K562 (cell line): Measurements from ENCODE around the gene NFATC1. TPM values are rescaled to one million over a fixed set of nuclear protein-coding genes. Genes with fewer than 3 reads are reported as not detected.

Source experiments
- ATAC-seq: fragments of 200-7000 bp; cut with Tn5 transposase; 3 replicates; pipeline ENCODE4 v1.9.1; 2020; ENCODE audit warnings: moderate library complexity
- BruUV-seq: library from RNA; stranded (reverse); fragments of 400-500 nt; replicated peaks from 2 replicates; lab custom pipeline; 2021; lab: Mats Ljungman, UMichigan
- CTCF ChIA-PET: fragments of 300-600 bp; formaldehyde crosslinking; extraction: SDS; loops from one replicate; lab custom pipeline; 2021; ENCODE audit warnings: low intra/inter-chr PET ratio; lab: Yijun Ruan, JAX
- POLR2A ChIA-PET: fragments of 300-600, 350-650 bp; sonication (Branson Sonifier 250); formaldehyde crosslinking; extraction: SDS; loops from one replicate; lab custom pipeline; 2021; ENCODE audit warnings: antibody characterized with exemption, inconsistent platforms; lab: Yijun Ruan, JAX
- DNase-seq, 4 experiments: peaks; one replicate each; pipeline versions ENCODE4 v3.0.0 to v3.0.0-alpha.2; 2011 to 2018; ENCODE audit warnings: low spot score in 3 of 4, mixed read lengths in 3 of 4; ENCODE audit errors: extremely low read depth in 1 of 4
- FAIRE-seq: peaks from 2 replicates; lab custom pipeline; 2011; peaks lifted over from hg19 to GRCh38; lab: Jason Lieb, UNC
- H2AFZ ChIP-seq: 2 replicates; pipeline ENCODE4 v1.6.0; 2011; ENCODE audit warnings: low read depth, low read length, control low read depth, inconsistent platforms
- H3K27ac ChIP-seq: fragments of 200-600 bp; 3 replicates; pipeline ENCODE4 v1.8.0; 2011; ENCODE audit warnings: low read depth, mild to moderate bottlenecking, control low read depth, inconsistent platforms, low read length, moderate library complexity, mixed read lengths; ENCODE audit errors: extremely low read depth
- H3K27me3 ChIP-seq, 2 experiments: fragments of 300-600 bp in 1 of 2; 2 replicates in 1 of 2; 3 replicates in 1 of 2; pipeline versions ENCODE4 v1.6.0 to v1.8.0; 2011; ENCODE audit warnings: inconsistent platforms in 2 of 2, low read length in 2 of 2, mild to moderate bottlenecking in 1 of 2, mixed read lengths in 1 of 2, moderate library complexity in 1 of 2; ENCODE audit not compliant: control insufficient read depth in 2 of 2, insufficient read depth in 2 of 2
- H3K36me3 ChIP-seq: fragments of 300-600 bp; 3 replicates; pipeline ENCODE4 v1.8.0; 2011; ENCODE audit warnings: mild to moderate bottlenecking, low read length, inconsistent platforms; ENCODE audit not compliant: control insufficient read depth, insufficient read depth
- H3K4me1 ChIP-seq, 2 experiments: fragments of 200-600 bp in 1 of 2; replicated peaks in 1 of 2; 2 replicates in 1 of 2; 3 replicates in 1 of 2; pipeline versions ENCODE4 v1.5.1 to v1.8.0; 2011; ENCODE audit warnings: inconsistent platforms in 2 of 2, low read length in 2 of 2, mild to moderate bottlenecking in 1 of 2, mixed read lengths in 1 of 2, moderate library complexity in 1 of 2; ENCODE audit not compliant: control insufficient read depth in 2 of 2, insufficient read depth in 2 of 2
- H3K4me2 ChIP-seq: 2 replicates; pipeline ENCODE4 v1.6.1; 2011; ENCODE audit warnings: low read length, control low read depth, inconsistent platforms, mixed read lengths; ENCODE audit not compliant: insufficient read depth
- H3K4me3 ChIP-seq: fragments of 200-600 bp; sonication (generic), shearing (Covaris generic); 2 replicates; pipeline ENCODE4 v1.5.1; 2016; ENCODE audit warnings: control low read depth, inconsistent platforms
- H3K79me2 ChIP-seq: fragments of 200-600 bp; 3 replicates; pipeline ENCODE4 v1.8.0; 2011; ENCODE audit warnings: low read length, inconsistent platforms; ENCODE audit not compliant: control insufficient read depth, insufficient read depth
- H3K9ac ChIP-seq, 2 experiments: 2 replicates each; pipeline versions ENCODE4 v1.6.0 to v1.6.1; 2011; ENCODE audit warnings: low read depth in 2 of 2, low read length in 2 of 2, control low read depth in 1 of 2, inconsistent platforms in 1 of 2, mild to moderate bottlenecking in 1 of 2, mixed read lengths in 1 of 2; ENCODE audit not compliant: insufficient read depth in 1 of 2
- H3K9me1 ChIP-seq: one replicate; pipeline ENCODE4 v1.6.0; 2011; ENCODE audit warnings: inconsistent platforms, mild to moderate bottlenecking, low read length, moderate library complexity; ENCODE audit not compliant: control insufficient read depth, insufficient read depth
- H3K9me3 ChIP-seq: replicated peaks from 2 replicates; pipeline ENCODE4 v1.5.1; 2011; ENCODE audit warnings: low read depth, low read length, inconsistent platforms; ENCODE audit not compliant: control insufficient read depth, insufficient read depth
- H4K20me1 ChIP-seq: replicated peaks from 2 replicates; pipeline ENCODE4 v1.6.1; 2011; ENCODE audit warnings: low read length, inconsistent platforms, mixed read lengths; ENCODE audit not compliant: control insufficient read depth, insufficient read depth
- LARP7 ChIP-seq: fragments of 450-650 bp; IDR thresholded peaks from 2 replicates; pipeline ENCODE4 v1.6.1; 2016
- MLX ChIP-seq, 2 experiments: fragments of 450-650 bp in 1 of 2; sonication (generic) in 1 of 2; formaldehyde crosslinking; conservative IDR thresholded peaks; 2 replicates each; pipeline versions ENCODE4 v1.4.0 to v1.8.1; 2020 to 2022; ENCODE audit warnings: mild to moderate bottlenecking in 1 of 2, missing genetic modification reagents in 1 of 2
- NCOA6 ChIP-seq: fragments of 450-650 bp; IDR thresholded peaks from 2 replicates; pipeline ENCODE4 v1.6.1; 2017; ENCODE audit warnings: mild to moderate bottlenecking
- SAFB ChIP-seq: fragments of 200-400 bp; formaldehyde crosslinking; IDR thresholded peaks from 2 replicates; pipeline ENCODE4 v1.6.1; 2017; ENCODE audit warnings: low read depth, low read length, borderline replicate concordance
- YY1 ChIP-seq, 3 experiments: IDR thresholded peaks; 2 replicates each; pipeline ENCODE4 v1.6.1; 2011; ENCODE audit warnings: low read length in 2 of 3, mild to moderate bottlenecking in 2 of 3, moderate library complexity in 2 of 3, borderline replicate concordance in 1 of 3, control low read depth in 1 of 3, low read depth in 1 of 3; ENCODE audit not compliant: insufficient read depth in 3 of 3, insufficient replicate concordance in 2 of 3, control insufficient read depth in 1 of 3, insufficient read length in 1 of 3; ENCODE audit errors: extremely low read depth in 1 of 3
- ZBTB43 ChIP-seq: sonication (generic); formaldehyde crosslinking; IDR thresholded peaks from 2 replicates; pipeline ENCODE4 v1.8.0; 2023; ENCODE audit warnings: mild to moderate bottlenecking, missing genetic modification reagents
- ZC3H4 ChIP-seq: sonication (generic); formaldehyde crosslinking; IDR thresholded peaks from 2 replicates; pipeline ENCODE4 v1.9.0; 2021; ENCODE audit warnings: missing genetic modification reagents, borderline replicate concordance
- ZNF239 ChIP-seq: fragments of 250-450 bp; sonication (Bioruptor Pico); IDR thresholded peaks from 2 replicates; pipeline ENCODE4 v1.4.0; 2020; ENCODE audit warnings: mild to moderate bottlenecking
- ZNF398 ChIP-seq: fragments of 250-450 bp; sonication (Bioruptor Pico); IDR thresholded peaks from 2 replicates; pipeline ENCODE4 v1.8.0; 2021; ENCODE audit warnings: moderate library complexity, mild to moderate bottlenecking, inconsistent platforms
- ZNF764 ChIP-seq: fragments of 250-450 bp; sonication (Bioruptor Pico); IDR thresholded peaks from 2 replicates; pipeline ENCODE4 v1.4.0; 2020; ENCODE audit warnings: low read depth, mild to moderate bottlenecking, moderate library complexity
- WGBS: fragments of 100-300 bp; shearing (Covaris generic); methylation state at CpG from one replicate; pipeline ENCODE4 v1.1.6; 2016; ENCODE audit warnings: low coverage, mixed read lengths; ENCODE audit not compliant: insufficient coverage; ENCODE audit errors: missing lambda C conversion rate; 5-methylcytosine and 5-hydroxymethylcytosine counted together
- in situ Hi-C: fragments of 300-500 bp; cut with MboI; formaldehyde crosslinking; loops from 4 replicates; pipeline ENCODE4 v1.15.0; 2018; ENCODE audit warnings: inconsistent platforms, mixed read lengths
- intact Hi-C: fragments of 100-400 bp; cut with micrococcal nuclease; formaldehyde crosslinking; loops from 2 replicates; pipeline ENCODE4 v1.14.2; 2022
- polyA plus RNA-seq, 8 experiments: library from polyadenylated mRNA; depleted of rRNA in 4 of 8; stranded (reverse) in 5 of 8; unstranded in 3 of 8; fragments of >200 nt; fragmentation: Nextera tagmentation in 2 of 8; fragmentation: Illumina TruSeq in 1 of 8; extraction: Ambion mirVana in 2 of 8; extraction: Trizol in 1 of 8; gene quantifications; 2 replicates each; pipeline versions ENCODE4 v1.2.1 to v1.2.3, GENCODE V29; 2011 to 2014; ENCODE audit warnings: inconsistent platforms in 1 of 8, missing spikeins in 1 of 8
- total RNA-seq, 7 experiments: library from RNA; depleted of rRNA in 6 of 7; stranded (reverse); fragments of >200 nt in 6 of 7; fragmentation: Illumina TruSeq in 2 of 7; extraction: Trizol in 2 of 7; gene quantifications; 2 replicates each; pipeline versions ENCODE4 v1.2.1 to v1.2.3, GENCODE V29; 2011 to 2021; ENCODE audit warnings: low replicate concordance in 1 of 7
- TF ChIP-seq, protein P1 (sequence below): fragments of 450-650 bp; formaldehyde crosslinking; IDR thresholded peaks from 2 replicates; pipeline ENCODE4 v1.4.0; 2020; ENCODE audit warnings: mild to moderate bottlenecking, moderate library complexity

The NFATC1 gene
- total and polyA plus RNA-seq, 9 of the 15 experiments (the other 6 are each of a cell fraction or from before 2014, with no cell fraction given) = 1.1 to 16.4 (median 2.5) TPM

DNA sequence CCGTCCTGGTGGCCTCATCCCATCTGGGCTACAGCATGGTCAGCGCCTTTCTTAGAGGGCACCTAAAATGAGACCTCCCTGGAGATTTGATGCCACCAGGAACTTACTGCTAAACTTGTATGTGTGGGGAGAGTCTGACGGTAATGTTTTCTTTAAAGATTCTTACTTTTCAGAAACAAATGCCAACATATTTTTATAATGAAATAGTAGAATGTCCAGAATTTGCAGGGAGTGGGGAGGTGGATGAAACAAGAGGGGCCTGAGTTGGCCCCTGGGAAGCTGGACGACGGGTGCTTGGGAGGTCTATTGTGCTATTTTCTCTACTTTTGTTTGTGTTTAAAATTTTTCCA lies 165.1 kb downstream of the NFATC1 start:
- 5% methylated on average over 3 of the region's 5 CpGs for WGBS
- in situ Hi-C loops (no loop called here), intact Hi-C loops (no loop called here)
- DNase-seq (no peak), ATAC-seq (no peak), FAIRE-seq (no peak)
- ChIA-PET POLR2A (no interaction called here), CTCF (interaction anchor here (0.6 kb wide), 1 partner anchor 9 kb away, joined by 5 read pairs; no protein-coding TSS in a partner anchor)
- Histone ChIP-seq H3K9me3 (no peaks in the 10 kb centered on the region), H3K27ac (no peak overlapping the region), H2AFZ (no peak overlapping the region), H3K36me3 (no peaks in the 10 kb centered on the region), H3K27me3 (peaks cover 10 to 47% of the 10 kb centered on the region in 2 experiments; a peak in 4 of 5 replicates), H3K79me2 (no peaks in the 10 kb centered on the region), H3K4me2 (no peak overlapping the region), H3K9ac (no peak overlapping the region), H4K20me1 (no peaks in the 10 kb centered on the region), H3K4me3 (no peak overlapping the region), H3K4me1 (peaks cover 0 to 4% of the 10 kb centered on the region in 2 experiments; a peak in 2 of 5 replicates), H3K9me1 (no peaks in the 10 kb centered on the region)
- BruUV-seq = no TSS peak
- TF ChIP-seq YY1 (IDR thresholded peaks at IDR 0.05; ENCODE audit: borderline replicate concordance in 1 of 3, control insufficient read depth in 1 of 3, extremely low read depth in 1 of 3, insufficient read depth in 3 of 3, insufficient read length in 1 of 3, insufficient replicate concordance in 2 of 3, low read depth in 1 of 3, low read length in 2 of 3) (no peak), ZNF239 (CRISPR knock-in tag) (no peak), MLX (CRISPR knock-in tag; conservative IDR thresholded peaks at IDR 0.05) (no peak), ZBTB43 (no peak), LARP7 (no peak), ZNF398 (no peak), ZNF764 (CRISPR knock-in tag) (no peak), SAFB (no peak), NCOA6 (no peak), ZC3H4 (CRISPR knock-in tag) (no peak)
- TF ChIP-seq, protein P1, sequence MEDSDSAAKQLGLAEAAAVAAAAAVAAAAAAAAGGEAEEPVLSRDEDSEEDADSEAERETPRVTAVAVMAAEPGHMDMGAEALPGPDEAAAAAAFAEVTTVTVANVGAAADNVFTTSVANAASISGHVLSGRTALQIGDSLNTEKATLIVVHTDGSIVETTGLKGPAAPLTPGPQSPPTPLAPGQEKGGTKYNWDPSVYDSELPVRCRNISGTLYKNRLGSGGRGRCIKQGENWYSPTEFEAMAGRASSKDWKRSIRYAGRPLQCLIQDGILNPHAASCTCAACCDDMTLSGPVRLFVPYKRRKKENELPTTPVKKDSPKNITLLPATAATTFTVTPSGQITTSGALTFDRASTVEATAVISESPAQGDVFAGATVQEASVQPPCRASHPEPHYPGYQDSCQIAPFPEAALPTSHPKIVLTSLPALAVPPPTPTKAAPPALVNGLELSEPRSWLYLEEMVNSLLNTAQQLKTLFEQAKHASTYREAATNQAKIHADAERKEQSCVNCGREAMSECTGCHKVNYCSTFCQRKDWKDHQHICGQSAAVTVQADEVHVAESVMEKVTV (CRISPR knock-in tag) = no peak
